Activated T-cell treated with anti-CD3 and anti-CD28 coated beads for 48 hours (primary cell): ENCODE data around the gene IMMP2L.
"Not testable (repeated sequence)": the region's sequence is repeated elsewhere in the genome, so short reads cannot be mapped to it uniquely, and the experiment has no call there.

Source experiments
- DNase-seq: peaks from one replicate; pipeline ENCODE4 v3.0.0-alpha.2; 2020; ENCODE audit warnings: low read depth

IMMP2L gene

DNA sequence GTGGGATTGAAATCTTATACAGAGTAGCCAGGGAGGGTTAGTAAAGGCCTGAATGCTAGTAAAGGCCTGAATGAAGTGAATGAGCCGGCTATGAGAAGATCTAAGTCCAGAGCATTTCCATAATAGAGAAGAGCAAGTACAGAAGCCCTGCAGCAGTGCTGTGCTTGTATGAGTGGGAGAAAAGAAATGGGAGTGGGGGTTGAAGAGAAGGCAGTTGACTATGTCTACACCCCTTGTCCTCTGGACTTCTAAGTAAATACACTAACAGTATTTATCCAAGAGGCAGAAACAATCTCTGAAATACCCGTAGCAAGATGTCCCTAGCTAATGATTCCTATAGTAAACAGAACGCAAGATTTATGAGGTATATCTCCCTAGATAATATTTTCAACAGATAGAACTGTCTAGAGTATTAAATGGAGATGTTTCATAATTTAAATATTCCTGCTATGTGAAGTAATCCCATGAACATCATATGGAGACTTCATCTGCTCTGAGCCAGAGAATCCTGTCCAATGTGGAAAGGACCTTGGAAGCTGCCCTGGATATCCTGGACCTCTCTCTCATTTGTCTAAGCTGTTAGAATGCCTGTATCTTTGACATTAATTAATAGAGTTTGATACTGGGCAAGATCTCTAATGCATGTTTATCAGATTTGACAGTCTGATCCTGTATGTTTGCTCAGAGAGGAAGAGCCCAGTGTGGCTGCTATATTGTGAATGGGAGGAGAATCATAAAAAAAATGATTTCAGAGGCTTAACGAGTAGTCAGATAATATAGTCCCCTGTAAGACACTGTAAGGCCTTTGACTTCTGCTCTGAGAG lies 299.8 kb downstream of the IMMP2L start:
- no peak for DNase-seq

DNA sequence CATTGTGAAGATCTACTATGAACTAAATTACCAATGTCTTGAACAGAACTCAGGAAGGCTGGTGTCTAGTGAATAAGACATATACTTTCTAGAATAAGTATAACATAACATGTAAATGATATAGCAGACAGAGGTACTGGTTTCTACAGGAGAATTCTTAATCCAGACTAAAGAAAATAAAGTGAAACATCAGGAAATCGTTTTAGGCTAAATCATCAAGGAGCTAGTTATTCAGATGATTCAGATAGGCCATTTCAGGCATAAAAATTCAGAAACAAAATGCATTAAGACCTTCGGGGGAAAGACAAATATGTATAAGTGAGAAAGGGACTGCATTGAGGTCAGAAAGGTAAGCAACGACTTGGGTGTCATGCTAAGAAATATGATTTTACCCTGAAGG lies 300.8 kb downstream of the IMMP2L start:
- no peak for DNase-seq

- DNase-seq = no peak
Observed at GRCh38 chr7:111259991-111260390, 302.3 kb downstream of the IMMP2L start.

GRCh38 chr7:111256391-111256790 lies 305.9 kb downstream of the IMMP2L start:
- no peak for DNase-seq

DNA sequence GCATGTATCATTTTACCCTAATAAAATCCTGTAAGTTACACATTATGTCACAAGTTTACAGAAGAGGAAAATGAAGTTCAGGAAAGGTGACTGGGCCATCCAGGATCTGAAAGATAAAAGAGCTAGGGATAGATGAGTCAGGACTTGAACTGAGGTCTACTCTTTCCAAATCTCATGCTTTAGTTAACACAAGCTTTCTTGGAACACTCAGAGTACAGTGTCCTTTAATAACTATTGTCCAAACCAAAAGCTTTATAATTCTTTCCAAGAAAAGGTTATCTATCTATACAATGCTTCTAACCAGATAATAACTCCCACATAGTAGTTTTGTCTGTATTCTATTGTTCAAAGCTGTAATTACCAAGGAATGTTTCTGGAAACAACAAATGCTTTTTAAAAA lies 306.7 kb downstream of the IMMP2L start:
- no peak for DNase-seq

DNA sequence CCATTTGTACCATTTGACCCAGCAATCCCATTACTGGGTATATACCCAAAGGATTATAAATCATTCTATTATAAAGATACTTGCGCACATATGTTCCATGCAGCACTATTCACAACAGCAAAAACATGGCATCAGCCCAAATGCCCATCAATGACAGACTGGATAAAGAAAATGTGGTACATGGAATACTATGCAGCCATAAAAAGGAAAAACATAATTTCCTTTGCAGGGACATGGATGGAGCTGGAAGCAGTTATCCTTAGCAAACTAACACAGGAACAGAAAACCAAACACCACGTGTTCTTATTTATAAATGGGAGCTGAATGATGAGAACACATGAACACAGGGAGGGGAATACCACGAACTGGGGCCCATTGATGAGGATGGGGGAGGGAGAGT lies 310.9 kb downstream of the IMMP2L start:
- DNase-seq = not testable (repeated sequence)

DNA sequence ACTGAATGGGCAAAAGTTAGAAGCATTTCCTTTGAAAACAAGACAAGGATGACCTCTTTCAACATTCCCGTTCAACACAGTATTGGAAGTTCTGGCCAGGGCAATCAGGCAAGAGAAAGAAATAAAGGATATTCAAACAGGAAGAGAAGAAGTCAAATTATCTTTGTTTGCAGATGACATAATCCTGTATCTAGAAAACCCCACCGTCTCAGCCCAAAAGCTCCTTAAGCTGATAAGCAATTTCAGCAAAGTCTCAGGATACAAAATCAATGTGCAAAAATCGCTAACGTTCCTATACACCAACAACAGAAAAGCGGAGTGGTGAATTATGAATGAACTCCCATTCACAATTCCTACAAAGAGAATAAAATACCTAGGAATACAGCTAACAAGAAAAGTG lies 312.5 kb downstream of the IMMP2L start:
- DNase-seq = not testable (repeated sequence)

DNA sequence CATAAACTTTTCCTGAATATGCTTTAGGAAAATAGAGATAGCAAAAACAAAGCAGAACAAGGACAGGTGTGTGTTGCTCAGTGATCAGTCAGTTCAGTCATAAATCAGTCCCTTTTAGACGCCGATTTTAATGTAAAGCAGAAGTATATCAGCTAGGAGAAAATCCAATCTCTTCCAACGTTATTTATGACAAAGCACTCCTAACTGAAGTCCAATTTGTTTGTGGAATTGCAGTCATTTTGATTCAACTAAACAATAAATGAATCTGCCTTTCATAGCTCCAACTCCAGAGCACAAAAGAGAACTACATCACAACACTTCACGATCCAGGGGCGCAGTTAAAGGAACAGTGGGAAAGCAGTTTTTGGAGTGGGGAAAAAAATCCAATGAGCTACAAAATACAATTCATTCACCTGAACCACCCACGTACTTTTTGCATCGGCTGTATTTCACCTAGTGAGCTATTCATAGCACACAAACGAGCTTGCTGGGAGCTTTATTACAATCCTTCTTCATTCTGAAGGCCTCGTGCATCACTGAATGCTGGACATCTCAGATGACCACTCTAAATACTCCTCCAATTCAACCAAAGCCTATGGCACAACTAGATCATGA lies 320.0 kb downstream of the IMMP2L start:
- DNase-seq = no peak

DNA sequence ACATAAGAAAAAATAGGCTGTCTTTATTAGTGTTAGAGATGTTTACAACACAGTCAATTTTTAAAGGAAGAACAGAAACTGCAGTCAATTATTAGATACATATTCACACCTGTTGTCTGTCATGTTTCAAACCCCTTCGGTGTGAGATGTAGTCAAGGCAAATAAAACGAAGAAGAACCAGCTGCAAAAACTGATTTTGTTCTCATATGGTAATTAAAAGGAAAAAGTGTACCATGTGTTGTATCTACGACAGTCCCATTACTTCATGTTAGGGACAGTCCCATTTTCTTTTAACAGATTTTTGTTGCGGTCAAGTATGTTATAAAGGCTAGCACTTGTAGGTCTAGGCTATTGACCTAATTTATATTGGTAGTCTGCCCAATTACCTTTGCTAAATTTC lies 321.9 kb downstream of the IMMP2L start:
- DNase-seq = no peak

DNA sequence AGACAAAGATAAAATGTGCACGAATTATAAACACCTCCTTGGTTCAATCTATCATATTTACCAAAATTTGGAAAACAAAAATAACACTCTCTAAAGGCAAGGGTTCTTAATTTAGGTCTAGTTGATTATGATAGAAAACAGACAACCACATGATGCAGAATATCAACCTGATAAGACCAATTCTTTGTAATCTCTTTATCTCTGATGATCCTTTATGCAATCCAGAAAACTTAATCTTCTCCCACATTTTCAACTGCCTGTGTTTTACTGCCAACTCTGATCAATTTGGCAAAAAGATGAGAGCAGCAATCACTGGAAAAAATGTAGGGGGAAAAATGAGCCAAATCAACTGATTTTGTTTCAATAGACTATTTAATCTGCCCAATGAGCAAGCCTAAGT lies 322.9 kb downstream of the IMMP2L start:
- no peak for DNase-seq

- no peak for DNase-seq
Observed at GRCh38 chr7:111238886-111239285, 323.4 kb downstream of the IMMP2L start.

DNA sequence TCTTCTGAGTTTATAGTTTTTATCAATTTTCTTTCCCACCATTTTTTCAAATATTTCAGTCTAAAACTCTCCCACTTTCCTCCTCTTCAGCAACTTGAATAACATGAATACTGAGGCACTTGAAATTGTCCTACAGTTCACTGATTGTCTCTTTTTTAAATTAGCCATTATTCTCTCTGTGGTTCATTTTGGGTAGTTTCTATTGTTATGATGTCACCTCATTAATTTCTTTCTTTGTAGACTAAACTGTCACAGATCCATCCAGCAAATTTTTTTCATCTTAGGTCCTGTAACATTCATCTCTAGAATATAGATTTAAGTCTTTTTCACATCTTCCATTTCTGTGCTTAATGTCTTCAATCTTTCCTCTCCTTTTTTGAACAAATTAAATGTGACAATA lies 326.6 kb downstream of the IMMP2L start:
- no peak for DNase-seq

- DNase-seq = no peak
Observed at GRCh38 chr7:111232249-111233084, 329.8 kb downstream of the IMMP2L start.

DNA sequence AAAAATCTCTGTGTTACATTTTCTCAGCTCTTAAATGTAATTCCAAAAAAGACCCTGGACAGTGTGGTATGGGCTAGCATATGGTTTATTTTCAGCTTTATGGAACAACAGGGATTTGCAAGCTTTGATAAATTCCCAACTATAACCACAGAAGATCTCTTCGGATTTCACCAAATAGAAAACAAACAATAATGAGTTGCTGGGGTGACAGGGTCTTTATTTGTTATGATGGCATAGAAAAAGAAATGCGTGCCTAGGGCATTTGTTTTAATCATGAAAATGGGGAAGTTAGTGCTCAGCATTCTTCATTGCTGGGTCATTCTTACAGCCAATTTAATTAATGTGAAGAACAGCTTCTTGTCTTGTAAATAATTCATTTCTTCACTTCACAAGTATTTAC lies 332.4 kb downstream of the IMMP2L start:
- no peak for DNase-seq

- no peak for DNase-seq
Observed at GRCh38 chr7:111229181-111229740, 333.0 kb downstream of the IMMP2L start.

DNA sequence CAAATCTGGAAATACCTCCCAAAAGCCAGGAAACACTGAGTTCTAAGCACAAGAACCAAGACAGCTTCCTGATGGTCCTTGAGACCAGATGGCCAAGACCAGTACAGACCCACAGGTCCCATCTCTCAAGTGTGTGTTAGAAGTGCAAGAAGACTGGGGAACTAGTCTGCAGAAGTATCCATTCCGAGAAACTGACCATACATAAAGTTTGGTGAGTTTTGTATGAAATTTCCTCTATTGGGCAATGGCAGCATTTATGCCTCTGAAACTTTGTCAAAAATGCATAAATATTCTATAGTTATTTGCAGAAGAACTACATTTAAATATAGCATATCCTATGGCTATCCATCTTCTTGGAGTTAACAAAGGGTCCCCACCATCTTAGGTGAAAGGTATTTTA lies 333.9 kb downstream of the IMMP2L start:
- no peak for DNase-seq

DNA sequence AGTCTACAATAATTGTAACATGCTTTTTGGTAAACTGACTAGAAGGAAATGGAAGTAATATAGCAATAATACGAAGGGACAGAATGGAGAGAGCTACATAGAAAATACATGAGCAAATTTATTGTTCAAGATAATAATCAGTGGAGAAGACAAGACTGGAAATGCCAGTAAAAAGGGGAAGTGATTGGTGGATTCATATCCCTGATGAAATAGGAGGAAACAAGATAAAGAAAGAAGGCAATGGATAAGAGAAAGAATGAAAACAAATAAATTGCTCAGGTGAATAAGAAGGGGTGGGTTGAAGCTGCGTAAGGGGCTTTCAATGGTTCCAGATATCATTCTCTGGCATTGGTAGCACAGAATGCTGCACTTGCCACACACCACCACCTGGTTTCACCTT lies 335.5 kb downstream of the IMMP2L start:
- DNase-seq = no peak

DNA sequence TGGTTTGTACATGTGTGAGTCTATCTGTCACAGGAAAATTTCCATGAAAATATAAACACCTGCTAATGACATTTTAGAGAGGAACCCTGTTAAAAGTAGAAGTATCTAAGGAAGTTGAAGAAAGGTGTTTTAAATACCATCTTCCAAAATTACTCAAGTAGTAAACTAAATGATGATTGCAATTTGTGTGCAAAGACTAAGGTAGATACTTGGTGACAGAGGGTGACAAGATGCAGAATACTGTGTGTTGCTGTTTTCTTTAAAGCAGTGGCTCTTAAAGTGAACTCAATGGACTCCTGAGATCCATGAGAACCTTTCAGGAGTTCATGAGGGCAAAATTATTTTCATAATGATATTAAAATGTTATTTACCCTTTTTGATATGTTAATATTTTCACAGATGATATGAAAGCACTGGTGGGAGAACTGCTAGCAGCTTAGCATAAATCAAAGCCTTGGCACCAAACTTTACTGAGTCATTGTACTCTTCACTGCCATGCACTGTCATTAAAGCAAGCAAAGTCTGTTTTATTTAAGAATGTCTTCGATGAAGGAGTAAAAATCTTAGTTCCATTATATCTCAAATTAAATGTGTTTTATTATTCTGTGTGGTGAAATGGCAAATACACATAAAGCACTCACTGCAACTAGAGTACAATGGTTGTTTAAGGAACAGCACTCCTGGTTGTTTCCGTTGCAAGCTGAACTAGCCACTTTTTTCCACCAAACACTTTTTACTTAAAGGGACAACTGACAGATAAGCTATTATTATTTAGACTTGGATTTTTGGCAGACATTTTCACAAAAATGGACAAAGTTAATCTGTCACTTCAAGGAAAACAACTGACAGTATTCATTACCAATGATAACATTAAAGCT lies 337.7 kb downstream of the IMMP2L start:
- DNase-seq = no peak

- DNase-seq = no peak
Observed at GRCh38 chr7:111223802-111224253, 338.5 kb downstream of the IMMP2L start.

DNA sequence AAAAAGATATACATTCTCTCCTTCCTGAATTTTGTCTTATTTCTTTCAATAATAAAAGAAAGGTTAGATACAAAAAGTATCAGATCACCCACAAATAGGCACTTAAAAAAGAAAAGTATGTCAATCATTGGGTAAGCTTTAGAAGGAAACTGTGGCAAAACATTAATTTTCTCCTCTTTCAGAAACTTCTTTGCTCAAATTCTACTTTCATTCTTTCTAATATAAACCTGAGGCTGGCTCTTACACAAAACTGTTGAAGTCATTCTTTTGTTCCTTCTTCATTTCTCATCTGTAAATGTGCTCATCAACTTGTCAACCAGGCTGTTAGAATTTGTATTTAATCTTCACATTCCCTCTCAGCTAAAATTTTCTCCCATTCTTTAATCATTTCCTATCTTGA lies 346.7 kb downstream of the IMMP2L start:
- no peak for DNase-seq

GRCh38 chr7:111212857-111213523 lies 349.3 kb downstream of the IMMP2L start:
- DNase-seq = no peak
